ENCODE measurements around the gene DEFB113.
"Not testable (repeated sequence)": the region's sequence is repeated elsewhere in the genome, so short reads cannot be mapped to it uniquely, and the experiment has no call there.

The DEFB113 gene, protein sequence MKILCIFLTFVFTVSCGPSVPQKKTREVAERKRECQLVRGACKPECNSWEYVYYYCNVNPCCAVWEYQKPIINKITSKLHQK

DNA sequence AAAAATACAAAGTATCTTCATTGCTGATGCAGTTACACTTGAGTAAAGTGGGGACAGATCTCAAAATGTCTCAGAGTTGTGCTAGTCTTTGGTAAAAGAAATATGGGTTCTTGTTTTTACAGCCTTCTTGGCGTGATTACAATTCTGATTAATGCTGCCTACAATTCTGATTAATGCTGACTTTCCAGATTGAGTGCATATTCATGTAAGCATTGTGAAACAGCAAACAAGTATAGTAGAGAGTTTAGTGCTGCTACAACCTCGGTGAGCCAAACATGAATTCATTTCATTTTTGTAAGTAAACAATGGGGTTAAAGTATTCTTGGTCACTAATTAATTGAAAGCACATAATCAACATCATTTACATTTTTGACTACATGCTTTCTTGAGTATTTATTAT is at the start of gene DEFB113:
TSS of gene DEFB113 (minus strand) at position 21 of the 400 bp plus-strand sequence. CDS start at position 21, 0 bp downstream.
- DNase-seq, result no peak

DNA sequence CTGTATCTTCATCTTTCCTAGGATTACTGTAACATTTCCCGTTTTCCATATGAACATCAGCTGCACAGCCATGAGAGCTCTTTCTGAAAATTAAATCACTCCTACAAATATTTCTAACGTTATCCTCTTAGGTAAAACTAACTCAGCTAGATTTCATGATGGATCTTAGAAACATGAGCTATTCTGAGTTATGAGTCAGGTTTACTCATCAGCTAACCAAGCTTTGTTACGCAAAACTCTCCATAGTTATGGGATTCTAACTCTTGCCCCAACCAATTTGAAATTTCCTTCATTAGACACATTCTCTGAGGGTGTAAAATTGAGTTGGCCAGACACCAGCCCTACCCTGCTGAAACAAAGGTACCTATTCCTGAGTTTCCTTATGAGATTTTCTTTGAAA is 38.4 kb upstream of the DEFB113 start:
- no peak for DNase-seq

DNA sequence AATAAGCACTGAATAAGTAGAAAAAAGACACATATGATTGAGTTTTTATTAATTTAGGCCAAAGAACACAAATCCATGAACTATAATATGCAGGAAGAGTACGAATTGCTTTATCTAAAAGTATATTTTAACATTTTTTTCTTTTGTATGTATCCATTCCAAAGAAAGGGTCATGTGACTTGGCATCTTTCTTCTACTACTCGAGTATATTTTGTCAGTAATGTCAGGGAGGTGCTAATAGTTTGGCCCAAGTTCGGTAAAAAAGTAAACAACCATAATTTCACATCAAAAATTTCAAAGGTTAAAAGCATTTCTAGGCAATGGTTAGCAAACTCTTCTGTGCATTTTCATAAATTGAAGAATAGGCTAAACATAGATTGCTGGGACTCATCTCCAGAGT is 33.7 kb upstream of the DEFB113 start:
- DNase-seq, result no peak

DNA sequence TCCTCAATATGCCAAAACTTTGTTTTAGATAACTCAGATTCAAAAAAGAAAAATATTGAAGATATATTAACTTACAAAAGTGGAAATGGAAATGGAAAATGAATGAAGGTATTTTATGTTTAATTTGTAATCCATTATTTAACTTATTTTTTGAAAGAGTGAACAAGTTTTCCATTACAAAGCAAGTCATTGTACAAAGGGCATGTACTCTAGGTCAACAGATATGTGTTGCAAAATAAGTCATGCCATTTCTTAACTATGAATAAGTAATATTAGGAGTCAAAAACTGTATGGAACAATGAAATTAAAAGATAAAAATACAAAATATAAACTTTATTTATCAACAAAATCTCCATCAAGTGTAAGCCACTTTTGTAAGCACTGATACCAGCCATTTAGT is 25.9 kb upstream of the DEFB113 start:
- no peak for DNase-seq

DNA sequence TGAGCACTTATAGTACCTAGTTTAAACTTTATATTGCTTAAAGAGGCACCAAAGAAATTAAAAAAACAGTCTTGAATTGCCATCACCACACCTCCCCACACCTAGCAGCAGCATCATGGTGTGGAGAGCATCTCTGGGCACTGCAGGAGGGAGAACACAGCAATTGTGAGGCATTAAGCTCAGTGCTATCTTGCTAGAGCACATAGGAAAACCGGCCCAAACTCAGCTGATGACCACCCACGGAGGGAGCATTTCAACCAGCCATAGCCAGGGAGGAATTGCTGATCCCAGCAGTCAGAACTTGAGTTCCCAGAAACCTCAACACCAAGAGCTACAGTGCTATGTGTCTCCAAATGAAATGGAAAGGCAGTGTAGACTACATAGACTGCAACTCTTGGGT is 19.5 kb upstream of the DEFB113 start:
- no peak for DNase-seq

DNA sequence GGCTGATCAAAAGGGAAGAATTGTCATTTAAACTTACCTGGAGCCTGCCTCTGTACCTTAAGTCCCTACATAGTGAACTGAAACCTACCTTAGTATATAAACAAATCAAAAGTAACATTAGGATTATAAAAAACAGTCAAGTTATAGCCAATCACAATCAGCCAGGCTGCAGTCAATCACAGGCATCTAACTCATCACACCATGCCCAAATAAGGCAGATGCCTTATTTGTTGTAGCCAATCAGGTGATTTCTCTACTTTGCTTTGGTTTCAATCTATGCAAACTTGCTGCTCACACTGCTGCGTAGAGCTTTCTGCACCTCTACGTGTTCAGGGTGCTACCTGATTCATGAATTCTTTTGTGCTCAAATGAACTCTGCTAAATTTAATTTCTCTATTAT is 18.3 kb upstream of the DEFB113 start:
- DNase-seq, result no peak

DNA sequence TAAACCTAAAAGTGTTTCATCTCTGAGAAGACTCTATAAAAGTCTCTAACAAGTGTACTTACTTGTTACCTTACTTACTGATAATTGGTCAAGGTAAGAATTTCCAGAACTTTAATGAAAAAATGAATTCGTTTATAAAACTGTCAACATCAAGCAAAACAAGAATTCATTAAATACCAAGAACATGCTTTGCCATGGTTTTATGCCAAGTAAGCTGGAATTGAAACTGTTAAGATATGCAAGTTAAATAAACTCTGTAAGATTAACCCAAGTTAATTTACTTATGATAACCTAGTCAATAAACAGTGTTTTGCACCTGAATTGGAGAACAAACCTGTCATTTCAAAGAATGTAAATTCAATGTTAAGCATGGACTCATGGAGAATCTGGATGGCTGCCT is 17.1 kb upstream of the DEFB113 start:
- no peak for DNase-seq

DNA sequence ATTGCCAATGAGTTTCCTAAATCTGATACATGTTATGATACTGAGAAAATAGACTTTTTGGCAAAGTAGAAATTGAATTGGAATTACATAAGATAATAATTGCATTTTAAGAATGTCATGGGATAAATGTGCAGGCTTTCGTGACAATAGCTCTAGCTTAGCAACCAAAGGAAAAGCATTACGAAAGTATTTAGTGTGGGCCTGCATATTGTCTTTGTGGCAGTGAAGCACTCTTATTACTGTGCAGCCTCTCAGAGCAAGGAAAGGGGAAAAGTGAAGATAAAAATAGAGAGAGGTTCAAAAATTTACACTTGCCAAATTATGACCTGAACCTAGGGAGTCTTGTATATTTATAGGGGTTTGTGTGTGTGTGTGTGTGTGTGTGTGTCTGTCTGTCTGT is 12.6 kb upstream of the DEFB113 start:
- no peak for DNase-seq

DNA sequence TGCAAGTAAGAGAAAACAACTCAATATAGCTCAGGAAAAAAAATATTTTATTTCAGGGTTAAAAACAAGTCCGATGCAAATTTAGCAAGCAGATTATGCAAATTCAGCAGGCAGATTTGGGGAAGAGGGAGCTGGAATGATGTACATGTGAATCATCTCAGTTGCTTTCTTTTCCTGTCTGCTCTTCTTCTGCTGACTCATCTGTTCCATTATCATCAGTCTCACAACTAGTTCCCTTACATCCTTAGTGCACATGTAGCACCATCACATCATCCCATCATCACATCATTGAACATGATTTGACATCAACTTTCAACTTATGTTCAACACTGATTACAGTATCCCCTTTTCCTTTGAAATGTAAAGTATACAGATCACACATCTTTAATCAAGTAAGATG is 11.5 kb upstream of the DEFB113 start:
- no peak for DNase-seq

DNA sequence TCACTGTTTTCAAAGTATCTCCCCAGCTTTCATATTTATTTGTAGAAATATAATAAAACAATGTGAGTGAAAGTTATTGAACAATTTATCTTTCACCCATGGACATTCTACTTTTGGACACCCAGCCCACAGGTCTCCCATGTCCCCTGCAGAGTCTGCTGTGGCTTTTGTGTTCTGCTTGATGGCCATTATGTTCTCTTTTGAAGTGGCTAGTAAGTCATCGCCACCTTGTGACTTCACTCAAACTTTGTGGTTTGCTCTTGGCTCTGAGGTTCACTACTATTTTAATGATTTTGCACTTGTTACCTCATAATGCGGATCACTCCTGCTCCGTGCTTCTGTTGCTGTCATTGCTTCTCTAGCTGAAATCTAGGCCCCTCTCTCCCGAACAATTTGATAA is 10.2 kb upstream of the DEFB113 start:
- DNase-seq, result no peak

DNA sequence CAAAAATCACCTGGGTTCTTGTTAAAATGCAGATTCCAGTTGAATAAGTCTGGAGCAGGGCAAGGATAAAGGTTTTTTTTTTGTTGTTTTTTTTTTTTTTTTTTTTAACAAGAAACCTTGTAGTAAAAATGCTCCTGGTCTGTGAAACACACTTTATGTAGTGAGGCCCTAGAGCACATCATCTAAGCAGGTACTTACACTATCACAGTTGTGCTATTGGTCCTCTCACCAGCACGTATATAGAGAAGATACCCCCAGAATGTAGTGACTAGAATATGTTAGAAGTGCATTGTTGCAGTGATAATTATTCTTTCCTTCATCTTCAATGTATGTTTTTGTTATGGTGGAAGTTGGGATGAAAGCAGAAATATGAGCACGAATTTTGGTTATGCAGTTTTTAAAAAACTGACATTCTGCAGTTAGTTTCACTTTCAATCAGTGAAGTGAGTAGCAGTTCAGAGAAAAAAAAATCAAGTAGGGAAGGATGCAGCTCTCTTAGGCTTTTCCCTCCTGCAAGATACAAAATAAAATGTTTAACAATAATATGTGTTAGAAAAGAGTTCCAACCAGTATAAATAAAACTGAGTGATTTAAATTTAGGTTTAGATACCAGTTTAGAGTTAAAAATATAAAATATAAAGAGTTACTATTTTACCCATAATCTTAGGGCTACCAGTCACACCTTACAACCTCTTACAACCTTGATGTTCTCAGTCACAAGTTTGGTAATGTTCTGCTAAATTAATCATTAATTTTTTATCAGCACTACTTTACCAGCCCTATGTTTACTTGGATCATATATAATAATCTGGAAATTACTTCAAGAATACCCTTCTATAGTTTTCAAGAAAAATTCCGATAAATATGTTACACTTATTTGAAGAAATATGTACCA is 9.2 kb upstream of the DEFB113 start:
- no peak for DNase-seq

DNA sequence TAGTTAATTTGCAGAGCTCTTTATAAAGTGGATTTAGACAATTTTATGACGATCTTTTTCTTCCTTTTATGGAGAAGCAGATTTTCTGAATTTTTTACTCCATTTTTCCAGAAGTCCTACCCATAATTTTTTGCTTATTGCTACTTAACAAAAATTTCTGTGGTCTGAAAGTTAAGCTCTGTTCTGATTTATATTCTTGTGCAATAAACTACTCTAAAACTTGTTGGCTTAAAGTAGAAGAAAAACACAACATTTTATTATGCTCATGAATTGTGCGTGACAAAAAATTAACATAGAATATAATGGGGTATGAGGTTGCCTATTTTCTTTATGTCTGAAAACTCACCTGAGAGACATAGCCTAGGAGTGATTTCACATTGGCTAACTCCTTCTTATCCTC is 2.6 kb downstream of the DEFB113 start:
- no peak for DNase-seq

DNA sequence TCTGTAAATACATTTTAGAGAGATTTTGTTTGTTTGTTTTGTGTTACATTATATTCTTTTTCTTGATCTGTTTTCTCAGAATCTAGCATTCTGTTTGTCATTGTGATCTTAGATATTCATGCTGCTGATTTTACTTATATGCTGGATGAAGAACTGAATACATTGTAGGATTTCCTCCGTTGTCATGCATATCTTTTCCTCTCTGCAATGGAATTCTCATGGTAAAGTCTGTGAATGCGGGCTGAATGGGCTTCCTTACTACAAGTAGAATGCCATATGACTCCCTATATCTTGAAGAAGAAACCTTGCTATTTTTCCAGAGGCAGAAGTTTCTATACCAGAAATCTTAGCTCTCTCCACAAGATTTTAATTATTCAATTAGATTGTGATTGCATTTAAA is 3.1 kb downstream of the DEFB113 start:
- DNase-seq, result no peak

DNA sequence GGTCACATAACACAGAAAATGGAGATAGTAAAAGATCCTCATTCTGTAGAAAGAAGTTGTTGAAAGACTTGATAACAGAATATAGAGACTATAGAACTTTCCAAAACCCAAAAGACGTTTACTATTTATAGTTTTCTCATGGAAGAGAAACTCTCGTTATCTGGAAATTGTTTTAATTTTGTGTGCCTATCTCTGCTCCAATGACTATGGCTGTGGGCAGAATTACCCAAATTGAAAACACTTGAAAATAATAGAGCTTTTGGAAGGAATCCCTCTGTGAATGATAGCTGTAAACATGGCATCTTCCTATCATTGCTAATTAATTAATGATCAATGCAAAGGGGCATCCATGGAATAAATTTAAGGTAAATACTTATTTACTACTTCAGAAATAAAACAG is 5.4 kb downstream of the DEFB113 start, which contains the start of gene DEFB114:
TSS of gene DEFB114 (minus strand) at position 101 of the 400 bp plus-strand sequence. CDS start at position 42, 59 bp downstream.
- no peak for DNase-seq

DNA sequence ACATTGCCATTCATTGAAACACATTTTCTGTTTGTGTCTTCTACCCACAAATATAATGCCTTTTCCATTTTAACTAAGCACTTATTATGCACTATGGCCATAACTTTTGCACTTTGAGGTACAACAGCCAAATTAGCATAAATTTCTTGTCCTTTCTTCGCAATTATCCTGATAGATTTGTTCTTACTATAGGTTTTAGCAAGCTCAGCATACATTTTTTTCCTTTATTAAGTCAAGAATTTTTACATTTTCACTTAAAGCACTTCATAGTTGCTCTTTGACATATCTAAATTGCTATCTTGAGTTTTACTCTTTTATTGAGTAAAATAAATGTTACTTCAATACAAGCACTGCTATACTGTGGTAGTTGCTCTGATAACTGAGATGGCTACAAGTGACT is 11.2 kb downstream of the DEFB113 start:
- no peak for DNase-seq

DNA sequence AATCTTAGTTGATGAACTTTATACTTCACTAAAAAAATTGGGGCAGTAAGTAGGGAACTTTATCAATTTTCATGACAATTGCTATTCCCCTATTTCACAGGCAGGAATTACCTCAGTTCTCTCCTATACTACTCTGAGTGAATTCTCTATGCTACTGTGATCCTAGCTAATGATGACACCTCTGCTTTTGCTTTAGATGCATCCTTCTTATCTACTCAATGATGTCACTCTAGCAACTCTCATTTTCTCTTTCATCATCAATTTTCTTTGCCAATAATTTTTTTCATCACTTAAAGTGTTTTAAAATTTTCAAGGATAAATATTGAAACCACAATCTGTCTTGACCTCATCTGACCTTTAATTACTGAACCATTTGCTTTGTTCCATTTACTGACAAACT is 13.6 kb downstream of the DEFB113 start:
- DNase-seq, result no peak

DNA sequence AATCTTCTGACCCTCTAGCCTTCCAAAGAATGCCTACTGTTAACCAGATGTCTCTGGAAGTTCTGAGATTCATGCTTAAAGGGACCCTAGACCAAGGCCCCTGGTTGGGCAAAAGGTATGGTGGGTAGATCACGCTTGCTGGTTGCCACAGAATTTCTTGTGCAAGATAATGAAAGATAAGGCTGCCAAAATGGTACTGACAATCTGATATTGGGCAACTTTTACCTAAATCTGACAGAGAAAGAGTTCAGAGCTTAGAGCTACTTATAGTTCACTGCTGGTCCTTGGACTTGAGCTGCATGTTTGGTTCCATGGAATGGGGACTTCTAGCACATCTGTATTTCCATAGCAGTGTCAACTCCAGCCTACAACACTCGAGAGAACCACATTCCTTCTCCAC is 17.5 kb downstream of the DEFB113 start:
- DNase-seq, result no peak

DNA sequence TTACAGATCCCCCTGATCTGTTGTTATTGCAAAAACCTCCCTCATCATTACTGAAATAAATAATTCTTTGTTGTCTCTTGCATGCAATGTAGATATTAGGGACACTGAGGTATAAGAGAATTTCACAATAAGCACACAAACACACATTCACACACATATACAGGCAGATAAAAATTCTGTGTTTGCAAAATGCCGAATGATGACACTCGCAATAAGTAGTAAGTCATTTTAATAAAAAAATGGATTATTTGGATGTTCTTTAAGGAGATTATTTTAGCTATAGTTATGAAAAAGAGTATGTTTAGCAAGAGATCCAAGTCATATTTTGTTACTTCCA is 19.0 kb downstream of the DEFB113 start:
- no peak for DNase-seq

DNA sequence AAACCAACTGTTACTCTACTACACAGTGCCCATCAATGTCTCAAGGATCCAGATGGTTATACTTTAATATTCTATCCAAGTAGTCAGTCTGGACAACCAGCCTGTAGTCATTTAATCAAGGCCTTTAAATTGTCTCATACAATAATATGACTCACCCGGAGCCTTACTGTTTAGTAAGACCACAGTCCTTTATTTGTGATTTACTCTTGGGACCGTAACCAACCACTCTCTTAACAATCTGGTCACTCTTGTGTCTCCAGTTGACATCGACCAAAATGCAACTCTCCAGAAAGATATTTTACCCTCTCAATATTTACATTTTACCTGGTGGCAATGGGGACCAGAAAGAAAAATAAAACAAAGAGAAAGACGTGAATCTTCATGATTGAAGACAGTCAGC is 20.4 kb downstream of the DEFB113 start:
- DNase-seq, result no peak

DNA sequence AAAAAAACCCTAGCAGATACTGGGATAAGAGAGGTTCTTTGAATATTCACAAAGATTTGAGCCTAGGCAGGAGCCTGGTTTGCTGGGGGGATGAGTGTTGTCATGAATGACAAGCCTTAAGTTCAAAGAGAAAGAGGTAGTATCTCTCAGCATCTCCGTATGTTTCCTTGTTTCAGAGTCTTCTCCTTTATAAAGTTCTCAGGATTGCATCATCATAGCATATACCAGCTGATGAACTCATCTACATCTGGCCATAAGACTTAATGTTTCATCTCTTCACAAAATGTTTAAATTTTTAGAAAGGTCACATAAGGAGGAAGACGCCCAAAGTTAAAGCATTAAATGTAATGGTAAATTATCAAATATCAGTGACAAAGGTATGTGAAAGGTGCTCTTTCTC is 22.6 kb downstream of the DEFB113 start:
- no peak for DNase-seq

DNA sequence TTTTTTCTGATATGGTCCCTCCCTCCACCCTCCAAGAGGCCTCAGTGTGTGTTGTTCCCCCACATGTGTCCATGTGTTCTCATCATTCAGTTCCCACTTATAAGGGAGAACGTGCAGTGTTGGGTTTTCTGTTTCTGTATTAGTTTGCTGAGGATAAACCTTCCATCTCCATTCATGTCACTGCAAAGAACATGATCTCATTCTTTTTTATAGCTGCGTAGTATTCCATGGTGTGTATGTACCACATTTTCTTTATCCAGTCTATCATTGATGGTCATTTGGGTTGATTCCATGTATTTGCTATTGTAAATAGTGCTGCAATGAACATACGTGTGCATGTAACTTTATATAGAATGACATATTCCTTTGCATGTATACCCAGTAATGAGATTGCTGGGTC is 25.4 kb downstream of the DEFB113 start:
- DNase-seq, result not testable (repeated sequence)

DNA sequence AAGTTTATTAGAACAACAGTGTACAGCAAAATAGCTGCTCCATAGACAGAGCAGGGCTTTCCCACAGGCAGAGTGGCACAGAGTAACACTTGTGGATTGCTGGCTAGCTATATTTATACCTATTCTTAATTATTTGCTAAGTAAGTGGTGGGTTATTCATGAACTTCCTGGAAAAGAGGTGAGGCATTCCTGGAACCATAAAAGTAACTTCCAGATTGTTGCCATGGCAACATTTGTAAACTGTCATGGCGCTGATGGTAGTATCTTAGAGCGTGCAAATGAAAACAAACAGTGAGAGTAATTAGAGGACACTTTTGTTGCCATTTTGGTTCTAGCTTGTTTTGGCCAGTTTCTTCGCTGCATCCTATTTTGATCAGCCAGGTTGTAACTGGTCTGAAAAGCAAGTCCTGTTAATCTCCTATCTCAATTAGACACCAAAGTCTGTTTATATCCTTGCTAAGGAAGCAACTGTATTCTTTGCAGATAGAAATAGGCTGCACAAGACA is 29.4 kb downstream of the DEFB113 start:
- DNase-seq, result no peak

DNA sequence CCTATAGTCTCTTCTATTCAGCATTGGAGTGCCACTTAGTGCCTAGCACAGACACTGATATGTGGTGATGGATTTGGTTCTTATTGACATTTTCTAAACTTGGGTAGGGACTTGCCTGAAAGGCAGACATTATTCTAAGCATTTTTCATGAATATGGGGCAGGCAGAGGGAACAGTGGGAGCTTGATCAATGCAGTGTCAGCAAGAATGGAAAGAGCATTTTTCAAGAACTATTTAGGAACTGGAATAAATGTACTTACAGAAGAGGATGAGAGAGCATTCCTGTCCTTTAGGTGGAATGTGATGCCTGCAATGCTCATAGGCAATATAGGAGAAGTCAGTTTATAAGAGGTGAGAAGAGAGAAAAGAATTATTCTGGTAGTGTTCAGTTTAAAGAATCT is 31.6 kb downstream of the DEFB113 start:
- DNase-seq, result no peak

DNA sequence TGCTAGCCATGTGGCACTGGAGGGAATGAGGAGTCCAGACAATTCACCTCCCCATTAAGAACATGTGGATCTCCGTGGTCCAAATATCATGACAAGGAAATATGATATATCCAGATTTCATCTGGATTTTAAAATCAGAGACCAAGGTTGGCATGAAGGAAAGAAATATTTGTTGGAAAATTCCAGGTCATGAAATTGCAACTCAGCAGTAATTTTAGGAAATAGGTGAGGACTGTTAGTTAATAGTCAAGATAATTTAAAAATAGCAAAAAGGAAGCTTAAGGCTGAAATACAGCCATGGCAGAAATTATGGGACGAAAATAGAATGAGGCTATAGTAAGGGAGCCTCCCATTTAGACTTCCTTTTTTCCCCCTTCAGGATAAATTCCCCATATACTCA is 32.4 kb downstream of the DEFB113 start:
- no peak for DNase-seq

DNA sequence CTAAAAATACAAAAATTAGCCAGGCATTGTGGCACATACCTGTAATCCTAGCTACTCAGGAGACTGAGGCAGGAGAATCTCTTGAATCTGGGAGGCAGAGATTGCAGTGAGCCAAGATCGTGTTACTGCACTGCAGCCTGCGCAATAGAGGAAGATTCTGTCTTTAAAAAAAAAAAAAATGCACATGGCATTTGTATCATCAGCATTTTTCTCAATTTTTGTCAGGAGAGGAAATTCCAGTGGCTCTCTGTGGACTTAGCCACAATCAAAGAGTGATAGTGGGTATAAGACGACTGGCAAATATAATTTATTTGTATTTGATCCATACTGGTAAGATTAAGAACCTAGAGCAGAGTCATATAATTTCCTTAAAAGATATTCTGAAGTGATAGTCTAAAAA is 34.0 kb downstream of the DEFB113 start:
- DNase-seq, result no peak

Data from GDM1 (cell line).